Testis (tissue), 2 donors: Measurements from ENCODE around the gene KDM5D.

Experiments used
- CTCF ChIP-seq, 3 experiments: fragments of 450-650 bp in 2 of 3; fragments of 200-600 bp in 1 of 3; sonication (generic) in 1 of 3; IDR thresholded peaks; one replicate each; pipeline ENCODE4 v1.5.1; 2016 to 2019; ENCODE audit warnings: antibody characterized with exemption in 3 of 3, mild to moderate bottlenecking in 2 of 3, moderate library complexity in 1 of 3
- POLR2A ChIP-seq: fragments of 450-650 bp; IDR thresholded peaks from one replicate; pipeline ENCODE4 v1.6.1; 2017; ENCODE audit warnings: antibody characterized with exemption, mild to moderate bottlenecking, moderate library complexity

- TF ChIP-seq POLR2A (no peak), CTCF (IDR thresholded peaks at IDR 0.05) (no peak)
Measured at GRCh38 chrY:19734425-19734824, 10.1 kb downstream of the KDM5D start.
